HepG2 (cell line): ENCODE results near the gene PA2G4. TPM values are rescaled to one million over a fixed set of nuclear protein-coding genes. Genes with fewer than 3 reads are reported as not detected.

ENCODE experiments used
- AGO2 ChIP-seq: fragments of 200-400 bp; formaldehyde crosslinking; optimal IDR thresholded peaks from 2 replicates; pipeline ENCODE3; 2017; ENCODE audit warnings: mild to moderate bottlenecking, low read depth, low read length, moderate library complexity
- CC2D1A ChIP-seq: sonication (generic); formaldehyde crosslinking; IDR thresholded peaks from 2 replicates; pipeline ENCODE4 v1.8.1; 2023; ENCODE audit warnings: mild to moderate bottlenecking, missing genetic modification reagents
- FOXK2 ChIP-seq: fragments of 450-650 bp; IDR thresholded peaks from 2 replicates; pipeline ENCODE4 v1.6.1; 2016
- GATAD1 ChIP-seq: IDR thresholded peaks from 2 replicates; pipeline ENCODE4 v1.6.1; 2016; ENCODE audit warnings: missing genetic modification reagents, missing compliant biosample characterization
- MBNL3 ChIP-seq: fragments of 250-450 bp; sonication (Bioruptor Pico); conservative IDR thresholded peaks from 2 replicates; pipeline ENCODE4 v1.8.0; 2022; ENCODE audit warnings: mild to moderate bottlenecking, inconsistent platforms
- PHF20 ChIP-seq: sonication (generic); formaldehyde crosslinking; IDR thresholded peaks from 2 replicates; pipeline ENCODE4 v1.5.0; 2020; ENCODE audit warnings: mild to moderate bottlenecking, missing genetic modification reagents
- PITX1 ChIP-seq: sonication (generic); formaldehyde crosslinking; IDR thresholded peaks from 2 replicates; pipeline ENCODE4 v1.5.1; 2020; ENCODE audit warnings: mild to moderate bottlenecking, missing genetic modification reagents
- ZHX1 ChIP-seq: sonication (generic); formaldehyde crosslinking; IDR thresholded peaks from 2 replicates; pipeline ENCODE4 v1.8.1; 2022; ENCODE audit warnings: low read depth, mild to moderate bottlenecking, missing genetic modification reagents
- ZNF552 ChIP-seq: sonication (generic); formaldehyde crosslinking; IDR thresholded peaks from 2 replicates; pipeline ENCODE4 v1.9.0; 2022; ENCODE audit warnings: missing genetic modification reagents, mild to moderate bottlenecking, borderline replicate concordance
- ZNF672 ChIP-seq: sonication (generic); formaldehyde crosslinking; IDR thresholded peaks from 2 replicates; pipeline ENCODE4 v1.8.1; 2022; ENCODE audit warnings: missing genetic modification reagents
- ZNF749 ChIP-seq: sonication (generic); formaldehyde crosslinking; IDR thresholded peaks from 2 replicates; pipeline ENCODE4 v1.8.0; 2022; ENCODE audit warnings: mild to moderate bottlenecking, missing genetic modification reagents, moderate library complexity, borderline replicate concordance
- ZNF772 ChIP-seq: sonication (generic); formaldehyde crosslinking; IDR thresholded peaks from 2 replicates; pipeline ENCODE4 v1.5.0; 2020; ENCODE audit warnings: mild to moderate bottlenecking, missing genetic modification reagents
- ZNF781 ChIP-seq: sonication (generic); formaldehyde crosslinking; IDR thresholded peaks from 2 replicates; pipeline ENCODE4 v1.5.1; 2020; ENCODE audit warnings: borderline replicate concordance, mild to moderate bottlenecking, missing genetic modification reagents; ENCODE audit errors: not compliant biosample characterization
- ZNF788 ChIP-seq: sonication (generic); formaldehyde crosslinking; IDR thresholded peaks from 2 replicates; pipeline ENCODE4 v1.5.0; 2020; ENCODE audit warnings: mild to moderate bottlenecking, missing genetic modification reagents, borderline replicate concordance
- ZNF792 ChIP-seq: IDR thresholded peaks from 2 replicates; pipeline ENCODE4 v1.6.1; 2016
- polyA plus RNA-seq, 8 experiments: library from polyadenylated mRNA; depleted of rRNA in 3 of 8; stranded (reverse) in 7 of 8; unstranded in 1 of 8; fragments of >200 nt; fragmentation: Illumina TruSeq in 4 of 8; extraction: Trizol in 4 of 8; gene quantifications; 2 replicates each; pipeline versions ENCODE4 v1.2.1 to v1.2.3, GENCODE V29; 2011 to 2016; ENCODE audit warnings: low read depth in 4 of 8, missing spikeins in 1 of 8, mixed read lengths in 1 of 8; ENCODE audit not compliant: insufficient read depth in 1 of 8
- total RNA-seq, 5 experiments: library from RNA; depleted of rRNA; stranded (reverse); fragments of >200 nt; fragmentation: Illumina TruSeq; extraction: Trizol; gene quantifications; 2 replicates each; pipeline ENCODE4 v1.2.3, GENCODE V29; 2016; ENCODE audit warnings: low read depth in 1 of 5
- TF ChIP-seq, protein P1 (sequence below): sonication (generic); formaldehyde crosslinking; IDR thresholded peaks from 2 replicates; pipeline ENCODE4 v1.4.0; 2020; ENCODE audit warnings: missing genetic modification reagents, borderline replicate concordance
- TF ChIP-seq, protein P2 (sequence below), 2 experiments: sonication (generic) in 1 of 2; formaldehyde crosslinking in 1 of 2; IDR thresholded peaks; 2 replicates each; pipeline versions ENCODE4 v1.4.0 to v1.6.1; 2016 to 2020; ENCODE audit warnings: borderline replicate concordance in 1 of 2, low read depth in 1 of 2, mild to moderate bottlenecking in 1 of 2, missing genetic modification reagents in 1 of 2
- TF ChIP-seq, protein P3 (sequence below): sonication (generic); formaldehyde crosslinking; IDR thresholded peaks from 2 replicates; pipeline ENCODE4 v1.5.1; 2020; ENCODE audit warnings: mild to moderate bottlenecking, missing genetic modification reagents, moderate library complexity

Gene PA2G4
- total and polyA plus RNA-seq, 2 of the 13 experiments (the other 11 are each of a cell fraction or from before 2014, with no cell fraction given), result 147 to 240 TPM

GRCh38 chr12:56081393-56082347 is 22.7 kb upstream of the PA2G4 start (continued):
- TF ChIP-seq, protein P1, sequence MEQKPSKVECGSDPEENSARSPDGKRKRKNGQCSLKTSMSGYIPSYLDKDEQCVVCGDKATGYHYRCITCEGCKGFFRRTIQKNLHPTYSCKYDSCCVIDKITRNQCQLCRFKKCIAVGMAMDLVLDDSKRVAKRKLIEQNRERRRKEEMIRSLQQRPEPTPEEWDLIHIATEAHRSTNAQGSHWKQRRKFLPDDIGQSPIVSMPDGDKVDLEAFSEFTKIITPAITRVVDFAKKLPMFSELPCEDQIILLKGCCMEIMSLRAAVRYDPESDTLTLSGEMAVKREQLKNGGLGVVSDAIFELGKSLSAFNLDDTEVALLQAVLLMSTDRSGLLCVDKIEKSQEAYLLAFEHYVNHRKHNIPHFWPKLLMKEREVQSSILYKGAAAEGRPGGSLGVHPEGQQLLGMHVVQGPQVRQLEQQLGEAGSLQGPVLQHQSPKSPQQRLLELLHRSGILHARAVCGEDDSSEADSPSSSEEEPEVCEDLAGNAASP (CRISPR knock-in tag), result peak; percentile 95
- TF ChIP-seq CC2D1A (no peak), GATAD1 (CRISPR knock-in tag) (peak; percentile 80), FOXK2 (peak; percentile 72; the same call in 1 of the 2 replicates), ZHX1 (CRISPR knock-in tag) (0 out of 2 replicates have a peak, but pooled peaks have one; percentile 22), ZNF788 (peak; percentile 97), MBNL3 (CRISPR knock-in tag) (no peak), ZNF749 (CRISPR knock-in tag) (no peak; the same call in 1 of the 2 replicates), ZNF772 (CRISPR knock-in tag) (peak; percentile 98), ZNF792 (peak; percentile 98), AGO2 (peak; percentile 51), ZNF672 (CRISPR knock-in tag) (peak; percentile 89; the same call in 1 of the 2 replicates), ZNF552 (peak; percentile 94; the same call in 1 of the 2 replicates), ZNF781 (CRISPR knock-in tag) (peak; percentile 73), PHF20 (CRISPR knock-in tag) (peak; percentile 60), PITX1 (peak; percentile 96)
- TF ChIP-seq, protein P2, sequence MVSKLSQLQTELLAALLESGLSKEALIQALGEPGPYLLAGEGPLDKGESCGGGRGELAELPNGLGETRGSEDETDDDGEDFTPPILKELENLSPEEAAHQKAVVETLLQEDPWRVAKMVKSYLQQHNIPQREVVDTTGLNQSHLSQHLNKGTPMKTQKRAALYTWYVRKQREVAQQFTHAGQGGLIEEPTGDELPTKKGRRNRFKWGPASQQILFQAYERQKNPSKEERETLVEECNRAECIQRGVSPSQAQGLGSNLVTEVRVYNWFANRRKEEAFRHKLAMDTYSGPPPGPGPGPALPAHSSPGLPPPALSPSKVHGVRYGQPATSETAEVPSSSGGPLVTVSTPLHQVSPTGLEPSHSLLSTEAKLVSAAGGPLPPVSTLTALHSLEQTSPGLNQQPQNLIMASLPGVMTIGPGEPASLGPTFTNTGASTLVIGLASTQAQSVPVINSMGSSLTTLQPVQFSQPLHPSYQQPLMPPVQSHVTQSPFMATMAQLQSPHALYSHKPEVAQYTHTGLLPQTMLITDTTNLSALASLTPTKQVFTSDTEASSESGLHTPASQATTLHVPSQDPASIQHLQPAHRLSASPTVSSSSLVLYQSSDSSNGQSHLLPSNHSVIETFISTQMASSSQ (IDR thresholded peaks at IDR 0.05; ENCODE audit: low read depth), result peak; percentile 84
- TF ChIP-seq, protein P2 (CRISPR knock-in tag; IDR thresholded peaks at IDR 0.05; ENCODE audit: borderline replicate concordance), result peak; percentile 91; the same call in 1 of the 2 replicates
- TF ChIP-seq, protein P3, sequence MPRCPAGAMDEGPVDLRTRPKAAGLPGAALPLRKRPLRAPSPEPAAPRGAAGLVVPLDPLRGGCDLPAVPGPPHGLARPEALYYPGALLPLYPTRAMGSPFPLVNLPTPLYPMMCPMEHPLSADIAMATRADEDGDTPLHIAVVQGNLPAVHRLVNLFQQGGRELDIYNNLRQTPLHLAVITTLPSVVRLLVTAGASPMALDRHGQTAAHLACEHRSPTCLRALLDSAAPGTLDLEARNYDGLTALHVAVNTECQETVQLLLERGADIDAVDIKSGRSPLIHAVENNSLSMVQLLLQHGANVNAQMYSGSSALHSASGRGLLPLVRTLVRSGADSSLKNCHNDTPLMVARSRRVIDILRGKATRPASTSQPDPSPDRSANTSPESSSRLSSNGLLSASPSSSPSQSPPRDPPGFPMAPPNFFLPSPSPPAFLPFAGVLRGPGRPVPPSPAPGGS (CRISPR knock-in tag), result peak; percentile 76; the same call in 1 of the 2 replicates
